Trophoblast cell (in vitro differentiated cells and primary cell): ENCODE measurements around the gene LYG1.

Source experiments
- DNase-seq, 2 donors: peaks; one replicate each; pipeline ENCODE4 v3.0.0-alpha.2; 2016
- H2AFZ ChIP-seq: 2 replicates; pipeline ENCODE4 v1.6.1; 2013; ENCODE audit warnings: low read length, moderate library complexity, mild to moderate bottlenecking; ENCODE audit not compliant: insufficient read depth, poor library complexity
- H2AK5ac ChIP-seq: 2 replicates; pipeline ENCODE4 v1.6.1; 2013; ENCODE audit warnings: mild to moderate bottlenecking, low read length
- H2BK120ac ChIP-seq: 2 replicates; pipeline ENCODE4 v1.6.1; 2013; ENCODE audit warnings: low read length, mild to moderate bottlenecking, moderate library complexity; ENCODE audit not compliant: insufficient read depth, poor library complexity
- H2BK12ac ChIP-seq: 2 replicates; pipeline ENCODE4 v1.6.1; 2013; ENCODE audit warnings: mild to moderate bottlenecking, low read length, moderate library complexity
- H2BK5ac ChIP-seq: 2 replicates; pipeline ENCODE4 v1.6.1; 2013; ENCODE audit warnings: low read length, low read depth, moderate library complexity, mild to moderate bottlenecking; ENCODE audit not compliant: poor library complexity
- H3K14ac ChIP-seq: 2 replicates; pipeline ENCODE4 v1.6.1; 2013; ENCODE audit warnings: mild to moderate bottlenecking, low read length
- H3K18ac ChIP-seq: 2 replicates; pipeline ENCODE4 v1.6.1; 2013; ENCODE audit warnings: mild to moderate bottlenecking, low read length
- H3K23ac ChIP-seq: 2 replicates; pipeline ENCODE4 v1.6.1; 2013; ENCODE audit warnings: low read length
- H3K27ac ChIP-seq: 2 replicates; pipeline ENCODE4 v1.5.1; 2013; ENCODE audit warnings: low read depth, mild to moderate bottlenecking, inconsistent platforms, low read length, moderate library complexity
- H3K27me3 ChIP-seq: 2 replicates; pipeline ENCODE4 v1.6.1; 2013; ENCODE audit warnings: inconsistent platforms, mild to moderate bottlenecking, low read length, moderate library complexity; ENCODE audit not compliant: insufficient read depth
- H3K36me3 ChIP-seq, 2 experiments: 1 replicate in 1 of 2; 2 replicates in 1 of 2; pipeline ENCODE4 v1.6.1; 2013; ENCODE audit warnings: low read length in 2 of 2, mild to moderate bottlenecking in 2 of 2, moderate library complexity in 1 of 2; ENCODE audit not compliant: insufficient read depth in 2 of 2, control insufficient read depth in 1 of 2
- H3K4ac ChIP-seq: 2 replicates; pipeline ENCODE4 v1.6.1; 2013; ENCODE audit warnings: low read depth, mild to moderate bottlenecking, low read length, moderate library complexity
- H3K4me1 ChIP-seq, 2 experiments: 1 replicate in 1 of 2; 2 replicates in 1 of 2; pipeline ENCODE4 v1.6.1; 2013; ENCODE audit warnings: low read length in 2 of 2, mild to moderate bottlenecking in 2 of 2, moderate library complexity in 1 of 2; ENCODE audit not compliant: insufficient read depth in 2 of 2, control insufficient read depth in 1 of 2
- H3K4me2 ChIP-seq: 2 replicates; pipeline ENCODE4 v1.6.1; 2013; ENCODE audit warnings: inconsistent platforms, mild to moderate bottlenecking, low read length, moderate library complexity
- H3K4me3 ChIP-seq: 2 replicates; pipeline ENCODE4 v1.5.1; 2013; ENCODE audit warnings: mild to moderate bottlenecking, low read depth, low read length, inconsistent platforms
- H3K79me1 ChIP-seq: one replicate; pipeline ENCODE4 v1.6.1; 2013; ENCODE audit warnings: low read length
- H3K79me2 ChIP-seq: 2 replicates; pipeline ENCODE4 v1.6.1; 2013; ENCODE audit warnings: low read length, mild to moderate bottlenecking; ENCODE audit not compliant: control insufficient read depth, insufficient read depth, poor library complexity
- H3K9ac ChIP-seq: 2 replicates; pipeline ENCODE4 v1.6.1; 2013; ENCODE audit warnings: mild to moderate bottlenecking, low read length
- H3K9me3 ChIP-seq: 2 replicates; pipeline ENCODE4 v1.6.1; 2013; ENCODE audit warnings: low read depth, mild to moderate bottlenecking, control low read depth, inconsistent platforms, low read length; ENCODE audit not compliant: insufficient read depth
- H4K12ac ChIP-seq: 2 replicates; pipeline ENCODE4 v1.6.1; 2013; ENCODE audit warnings: low read depth, mild to moderate bottlenecking, low read length, moderate library complexity
- H4K8ac ChIP-seq: 2 replicates; pipeline ENCODE4 v1.6.1; 2013; ENCODE audit warnings: low read depth, mild to moderate bottlenecking, low read length, moderate library complexity
- H4K91ac ChIP-seq: one replicate; pipeline ENCODE4 v1.6.1; 2013; ENCODE audit warnings: low read depth, mild to moderate bottlenecking, low read length, moderate library complexity
- WGBS: extraction: QIAGEN DNeasy Blood & Tissue Kit; methylation state at CpG from one replicate; pipeline ENCODE4 v1.1.7; 2013; ENCODE audit warnings: missing lambda C conversion rate; ENCODE audit not compliant: insufficient read length, insufficient coverage; ENCODE audit errors: extremely low coverage; 5-methylcytosine and 5-hydroxymethylcytosine counted together

Gene LYG1

GRCh38 chr2:99275882-99276281, 25.1 kb downstream of the LYG1 start:
- H3K14ac ChIP-seq = no peak overlapping the region
- no peak overlapping the region for H3K18ac ChIP-seq
- DNase-seq = no peak
- no peak overlapping the region for H2AFZ ChIP-seq
- H3K4me2 ChIP-seq = no peak overlapping the region
- no peaks in the 10 kb centered on the region for H3K79me1 ChIP-seq
- no peaks in the 10 kb centered on the region for H3K36me3 ChIP-seq
- no peaks in the 10 kb centered on the region for H3K27me3 ChIP-seq
- no peak overlapping the region for H2BK5ac ChIP-seq
- H3K9ac ChIP-seq = no peak overlapping the region
- no peak overlapping the region for H2BK12ac ChIP-seq
- H3K4me1 ChIP-seq = no peaks in the 10 kb centered on the region
- no peak overlapping the region for H2AK5ac ChIP-seq
- H4K12ac ChIP-seq = no peak overlapping the region
- H2BK120ac ChIP-seq = no peak overlapping the region
- no peak overlapping the region for H3K4ac ChIP-seq
- H3K23ac ChIP-seq = no peak overlapping the region
- H3K4me3 ChIP-seq = no peak overlapping the region
- no peak overlapping the region for H4K91ac ChIP-seq
- H4K8ac ChIP-seq = no peak overlapping the region
- H3K79me2 ChIP-seq = no peaks in the 10 kb centered on the region
- no CpG with 5 or more reads among the region's 7 CpGs for WGBS
- H3K27ac ChIP-seq = no peak overlapping the region
- H3K9me3 ChIP-seq = peaks cover 1% of the 10 kb centered on the region

GRCh38 chr2:99261242-99261641, 39.8 kb downstream of the LYG1 start:
- Histone ChIP-seq H3K4ac (no peak overlapping the region), H2BK5ac (no peak overlapping the region), H3K14ac (no peak overlapping the region), H3K27ac (no peak overlapping the region), H3K36me3 (no peaks in the 10 kb centered on the region), H3K4me2 (no peak overlapping the region), H3K9me3 (no peaks in the 10 kb centered on the region), H3K27me3 (no peaks in the 10 kb centered on the region), H2BK12ac (no peak overlapping the region), H2BK120ac (no peak overlapping the region), H3K79me1 (no peaks in the 10 kb centered on the region), H3K9ac (no peak overlapping the region), H4K12ac (no peak overlapping the region), H2AFZ (no peak overlapping the region), H4K8ac (no peak overlapping the region), H3K4me1 (no peaks in the 10 kb centered on the region), H2AK5ac (no peak overlapping the region), H4K91ac (no peak overlapping the region), H3K79me2 (no peaks in the 10 kb centered on the region), H3K18ac (no peak overlapping the region), H3K4me3 (no peak overlapping the region), H3K23ac (no peak overlapping the region)
- no CpG with 5 or more reads among the region's 4 CpGs for WGBS
- DNase-seq = no peak

DNA sequence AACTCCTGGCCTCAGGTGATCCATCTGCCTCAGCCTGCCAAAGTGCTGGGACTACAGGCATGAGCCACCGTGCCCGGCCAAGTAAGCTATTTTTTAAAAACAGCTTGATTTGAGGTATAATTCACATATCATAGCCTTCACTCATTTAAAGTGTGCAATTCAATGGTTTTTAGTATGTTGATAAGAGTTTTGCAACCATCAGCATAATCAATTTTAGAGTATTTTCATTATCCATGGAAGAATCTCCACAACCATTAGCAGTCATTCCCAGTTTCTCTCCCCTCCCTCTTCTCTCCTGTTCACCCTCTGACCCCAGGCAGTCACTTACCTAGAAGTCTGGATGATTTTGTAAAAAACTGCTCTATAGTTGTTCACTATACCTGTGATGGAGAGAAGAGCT, 40.8 kb downstream of the LYG1 start:
- Histone ChIP-seq H3K18ac (no peak overlapping the region), H4K12ac (no peak overlapping the region), H2AK5ac (no peak overlapping the region), H3K14ac (no peak overlapping the region), H4K8ac (no peak overlapping the region), H3K4me1 (no peaks in the 10 kb centered on the region), H3K4me3 (no peak overlapping the region), H2BK12ac (no peak overlapping the region), H4K91ac (no peak overlapping the region), H3K27ac (no peak overlapping the region), H3K79me2 (no peaks in the 10 kb centered on the region), H3K9me3 (peaks cover 3% of the 10 kb centered on the region), H3K4ac (no peak overlapping the region), H3K9ac (no peak overlapping the region), H3K36me3 (no peaks in the 10 kb centered on the region), H2AFZ (no peak overlapping the region), H3K79me1 (no peaks in the 10 kb centered on the region), H3K23ac (no peak overlapping the region), H3K4me2 (no peak overlapping the region), H2BK5ac (no peak overlapping the region), H3K27me3 (no peaks in the 10 kb centered on the region), H2BK120ac (no peak overlapping the region)
- DNase-seq = no peak
- WGBS = no CpG with 5 or more reads among the region's 2 CpGs

- H3K27ac ChIP-seq = no peak overlapping the region
- H3K4me2 ChIP-seq = no peak overlapping the region
- H2BK120ac ChIP-seq = no peak overlapping the region
- no peaks in the 10 kb centered on the region for H3K79me1 ChIP-seq
- no peak overlapping the region for H3K23ac ChIP-seq
- no peaks in the 10 kb centered on the region for H3K79me2 ChIP-seq
- H2BK12ac ChIP-seq = no peak overlapping the region
- peaks cover 3% of the 10 kb centered on the region for H3K9me3 ChIP-seq
- WGBS = no CpG with 5 or more reads among the region's 4 CpGs
- H4K12ac ChIP-seq = no peak overlapping the region
- H2AFZ ChIP-seq = no peak overlapping the region
- no peak for DNase-seq
- H4K91ac ChIP-seq = no peak overlapping the region
- H3K36me3 ChIP-seq = no peaks in the 10 kb centered on the region
- no peak overlapping the region for H2BK5ac ChIP-seq
- H3K9ac ChIP-seq = no peak overlapping the region
- H3K4me3 ChIP-seq = no peak overlapping the region
- H2AK5ac ChIP-seq = no peak overlapping the region
- no peaks in the 10 kb centered on the region for H3K27me3 ChIP-seq
- no peaks in the 10 kb centered on the region for H3K4me1 ChIP-seq
- H3K18ac ChIP-seq = no peak overlapping the region
- H3K4ac ChIP-seq = no peak overlapping the region
- H4K8ac ChIP-seq = no peak overlapping the region
- H3K14ac ChIP-seq = no peak overlapping the region
Measured at GRCh38 chr2:99259465-99259864, 41.5 kb downstream of the LYG1 start.
